ENCODE measurements around the gene HACE1. TPM values are rescaled to one million over a fixed set of nuclear protein-coding genes. Genes with fewer than 3 reads are reported as not detected.

HACE1 gene
- total and polyA plus RNA-seq, 8 donors = 10.1 to 27.0 (median 24.0) TPM

DNA sequence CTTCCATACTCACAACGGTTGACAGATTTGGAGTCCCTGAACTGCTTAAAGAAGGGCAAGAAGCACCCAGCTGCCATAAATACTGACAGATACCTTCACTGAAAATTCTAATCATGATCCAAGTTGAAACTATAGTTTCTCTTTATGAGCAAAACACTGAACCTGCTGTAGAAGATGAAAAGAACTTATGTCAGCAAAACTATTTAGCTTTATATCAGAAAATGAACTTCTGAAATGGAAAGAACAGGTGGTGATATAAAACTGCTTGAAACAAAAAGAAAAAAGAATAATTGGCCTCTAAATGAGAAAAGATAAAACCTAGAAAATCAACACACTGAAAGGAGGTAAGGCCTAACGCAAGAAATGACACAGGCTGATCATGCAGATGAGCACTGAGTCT lies 72.4 kb downstream of the HACE1 start:
- intact Hi-C loops (cut with DNase I) = no loop called here
- H3K27ac ChIP-seq = no peak overlapping the region
- no peak overlapping the region for H3K4me3 ChIP-seq
- no peaks in the 10 kb centered on the region for H3K36me3 ChIP-seq
- TF ChIP-seq, protein P1, sequence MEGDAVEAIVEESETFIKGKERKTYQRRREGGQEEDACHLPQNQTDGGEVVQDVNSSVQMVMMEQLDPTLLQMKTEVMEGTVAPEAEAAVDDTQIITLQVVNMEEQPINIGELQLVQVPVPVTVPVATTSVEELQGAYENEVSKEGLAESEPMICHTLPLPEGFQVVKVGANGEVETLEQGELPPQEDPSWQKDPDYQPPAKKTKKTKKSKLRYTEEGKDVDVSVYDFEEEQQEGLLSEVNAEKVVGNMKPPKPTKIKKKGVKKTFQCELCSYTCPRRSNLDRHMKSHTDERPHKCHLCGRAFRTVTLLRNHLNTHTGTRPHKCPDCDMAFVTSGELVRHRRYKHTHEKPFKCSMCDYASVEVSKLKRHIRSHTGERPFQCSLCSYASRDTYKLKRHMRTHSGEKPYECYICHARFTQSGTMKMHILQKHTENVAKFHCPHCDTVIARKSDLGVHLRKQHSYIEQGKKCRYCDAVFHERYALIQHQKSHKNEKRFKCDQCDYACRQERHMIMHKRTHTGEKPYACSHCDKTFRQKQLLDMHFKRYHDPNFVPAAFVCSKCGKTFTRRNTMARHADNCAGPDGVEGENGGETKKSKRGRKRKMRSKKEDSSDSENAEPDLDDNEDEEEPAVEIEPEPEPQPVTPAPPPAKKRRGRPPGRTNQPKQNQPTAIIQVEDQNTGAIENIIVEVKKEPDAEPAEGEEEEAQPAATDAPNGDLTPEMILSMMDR (IDR thresholded peaks at IDR 0.05) = no peak
- H3K27me3 ChIP-seq = no peaks in the 10 kb centered on the region
- ATAC-seq (no peak), DNase-seq (no peak)
- H3K4me1 ChIP-seq = no peaks in the 10 kb centered on the region
- H3K9me3 ChIP-seq = no peaks in the 10 kb centered on the region

DNA sequence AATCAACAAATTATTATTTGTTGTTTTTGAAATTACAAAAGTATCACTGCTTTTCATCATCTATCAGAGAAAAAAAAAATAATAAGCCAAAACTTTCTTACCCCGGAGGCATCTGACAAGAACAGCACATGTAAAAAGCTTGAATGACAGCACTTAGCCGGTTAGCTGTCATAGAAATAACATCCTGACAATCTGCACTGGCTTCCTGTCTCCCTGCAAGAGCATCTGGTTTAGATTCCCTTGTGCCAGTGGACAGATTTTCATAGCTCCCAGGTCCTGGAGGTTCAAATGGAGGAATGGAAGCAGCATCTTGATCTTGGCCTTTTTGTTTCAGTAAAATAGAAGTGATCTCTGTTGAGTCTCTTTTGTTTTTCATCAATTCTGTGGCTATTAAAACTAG lies 74.8 kb downstream of the HACE1 start:
- no peaks in the 10 kb centered on the region for H3K9me3 ChIP-seq
- H3K27ac ChIP-seq = no peak overlapping the region
- no peak overlapping the region for H3K4me3 ChIP-seq
- intact Hi-C loops (cut with DNase I) = no loop called here
- H3K27me3 ChIP-seq = no peaks in the 10 kb centered on the region
- DNase-seq = no peak
- TF ChIP-seq, protein P1 (IDR thresholded peaks at IDR 0.05) = no peak
- H3K36me3 ChIP-seq = peaks cover 0 to 7% of the 10 kb centered on the region in 2 donors
- ATAC-seq = no peak
- no peaks in the 10 kb centered on the region for H3K4me1 ChIP-seq

DNA sequence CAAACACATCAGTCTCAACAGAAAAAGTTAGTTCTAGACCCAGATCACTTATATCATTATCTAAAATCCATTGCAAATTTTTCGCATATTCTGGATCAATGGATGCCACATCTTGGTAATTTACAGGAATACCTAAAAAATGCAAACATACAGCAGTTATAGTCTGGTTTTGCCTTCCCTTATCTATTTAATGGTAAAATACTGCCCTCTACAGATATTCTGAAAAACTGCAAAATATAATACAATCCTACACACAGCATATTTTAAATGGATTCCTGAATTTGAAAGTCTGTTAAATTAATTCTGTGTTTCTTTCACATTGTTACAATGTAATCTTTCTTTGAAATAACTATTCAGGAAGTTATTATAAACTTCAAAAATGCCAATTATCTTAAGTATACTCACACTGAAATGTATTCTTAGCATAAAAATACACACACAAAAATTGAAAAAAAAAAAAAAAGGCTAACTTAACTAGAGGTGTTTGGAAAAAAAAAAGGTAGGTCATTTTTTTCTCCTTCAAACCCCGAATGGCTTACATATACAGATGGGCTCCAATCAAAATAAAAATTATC lies 88.4 kb downstream of the HACE1 start:
- no peaks in the 10 kb centered on the region for H3K27me3 ChIP-seq
- peaks cover 0 to 10% of the 10 kb centered on the region in 2 donors for H3K36me3 ChIP-seq
- peak; percentile 80 for ATAC-seq
- no peak overlapping the region for H3K4me3 ChIP-seq
- intact Hi-C loops (cut with DNase I) = no loop called here
- no peak overlapping the region for H3K27ac ChIP-seq
- TF ChIP-seq, protein P1 (IDR thresholded peaks at IDR 0.05) = peak; percentile 39 to 55
- H3K4me1 ChIP-seq = no peaks in the 10 kb centered on the region
- no peak for DNase-seq
- H3K9me3 ChIP-seq = no peaks in the 10 kb centered on the region

DNA sequence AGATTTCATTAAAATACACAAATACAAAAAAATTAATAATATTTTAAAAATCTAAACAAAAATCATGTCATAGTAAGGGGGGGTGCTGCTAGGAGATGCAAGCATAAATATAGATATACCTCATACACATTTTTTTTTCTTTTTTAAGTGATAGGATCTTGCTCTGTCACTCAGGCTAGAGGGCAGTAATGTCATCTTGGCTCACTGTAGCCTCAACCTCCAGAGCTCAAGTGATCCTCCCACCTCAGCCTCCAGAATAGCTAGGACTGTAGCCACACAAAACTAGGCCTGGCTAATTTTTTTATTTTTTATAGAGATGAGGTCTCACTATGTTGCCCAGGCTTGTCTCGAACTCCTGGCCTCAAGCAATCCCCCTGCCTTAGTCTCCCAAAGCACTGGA lies 90.8 kb downstream of the HACE1 start:
- H3K9me3 ChIP-seq = no peaks in the 10 kb centered on the region
- H3K27me3 ChIP-seq = no peaks in the 10 kb centered on the region
- intact Hi-C loops (cut with DNase I) = no loop called here
- ATAC-seq (no peak), DNase-seq (no peak)
- H3K36me3 ChIP-seq = peaks cover 0 to 13% of the 10 kb centered on the region in 2 donors
- no peaks in the 10 kb centered on the region for H3K4me1 ChIP-seq
- TF ChIP-seq, protein P1 (IDR thresholded peaks at IDR 0.05) = no peak
- H3K4me3 ChIP-seq = no peak overlapping the region
- H3K27ac ChIP-seq = no peak overlapping the region

DNA sequence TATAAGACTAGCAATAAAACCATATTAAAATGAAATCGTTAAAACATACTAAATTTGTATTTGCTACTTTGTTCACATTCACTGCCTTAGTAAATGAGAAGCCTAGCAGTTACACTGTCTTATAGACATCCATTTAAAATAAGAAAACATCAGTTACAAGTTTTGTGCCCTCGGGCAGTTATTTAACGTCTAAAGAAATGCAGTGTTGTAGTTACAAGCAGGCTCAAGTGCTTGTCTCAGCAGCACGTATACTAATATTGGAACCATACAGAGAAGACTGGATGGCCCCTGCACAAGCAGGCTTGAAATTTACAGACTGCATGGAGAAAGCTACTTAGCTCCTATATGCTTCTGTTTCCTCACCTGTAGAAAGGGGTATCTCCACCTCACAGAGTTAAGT lies 93.1 kb downstream of the HACE1 start:
- ATAC-seq = no peak
- Histone ChIP-seq H3K4me3 (no peak overlapping the region), H3K36me3 (peaks cover 0 to 19% of the 10 kb centered on the region in 2 donors), H3K27ac (no peak overlapping the region), H3K9me3 (peaks cover 0 to 2% of the 10 kb centered on the region in 2 donors), H3K4me1 (no peaks in the 10 kb centered on the region), H3K27me3 (no peaks in the 10 kb centered on the region)
- no peak for DNase-seq
- intact Hi-C loops (cut with DNase I) = no loop called here
- TF ChIP-seq, protein P1 (IDR thresholded peaks at IDR 0.05) = no peak

Measured in left lung (tissue), 10 donors.